H1 (cell line): ENCODE measurements around the gene GALNT17. TPM values are rescaled to one million over a fixed set of nuclear protein-coding genes. Genes with fewer than 3 reads are reported as not detected.

Experiments
- CEBPB ChIP-seq: IDR thresholded peaks from 2 replicates; pipeline ENCODE4 v1.6.1; 2012; ENCODE audit warnings: low read depth, low read length
- CTBP2 ChIP-seq: IDR thresholded peaks from 2 replicates; pipeline ENCODE4 v1.7.0; 2011; ENCODE audit warnings: borderline replicate concordance, mild to moderate bottlenecking, moderate library complexity, mixed read lengths, low read length; ENCODE audit not compliant: insufficient read depth, insufficient read length
- FOSL1 ChIP-seq: IDR thresholded peaks from 2 replicates; pipeline ENCODE4 v1.6.1; 2011; ENCODE audit warnings: mild to moderate bottlenecking, low read depth, low read length, moderate library complexity; ENCODE audit not compliant: insufficient read depth
- KDM5A ChIP-seq: fragments of 200-600 bp; IDR thresholded peaks from 2 replicates; pipeline ENCODE4 v1.7.1; 2012; ENCODE audit warnings: mild to moderate bottlenecking, low read length, inconsistent platforms, mixed read lengths
- POLR2AphosphoS5 ChIP-seq: IDR thresholded peaks from 2 replicates; pipeline ENCODE4 v1.6.1; 2011; ENCODE audit warnings: low read depth, low read length
- POU5F1 ChIP-seq: IDR thresholded peaks from 2 replicates; pipeline ENCODE4 v1.6.1; 2011; ENCODE audit warnings: low read depth, mild to moderate bottlenecking, low read length, moderate library complexity
- RXRA ChIP-seq: IDR thresholded peaks from 2 replicates; pipeline ENCODE4 v1.6.1; 2011; ENCODE audit warnings: low read depth, mild to moderate bottlenecking, low read length, moderate library complexity; ENCODE audit not compliant: insufficient read depth
- SIRT6 ChIP-seq: IDR thresholded peaks from one replicate; pipeline ENCODE4 v1.7.1; 2012; ENCODE audit warnings: low read length, inconsistent platforms
- TAF7 ChIP-seq: optimal IDR thresholded peaks from 2 replicates; pipeline ENCODE3; 2011; ENCODE audit warnings: low read depth, mild to moderate bottlenecking, inconsistent platforms, low read length, moderate library complexity, borderline replicate concordance
- TCF12 ChIP-seq: IDR thresholded peaks from 2 replicates; pipeline ENCODE4 v1.6.1; 2011; ENCODE audit warnings: low read depth, mild to moderate bottlenecking, low read length
- polyA plus RNA-seq, 7 experiments: library from polyadenylated mRNA; depleted of rRNA in 3 of 7; stranded (reverse) in 5 of 7; unstranded in 2 of 7; fragments of >200 nt in 5 of 7; fragments of 200-250 nt in 2 of 7; gene quantifications; 1 replicate in 5 of 7; 2 replicates in 1 of 7; 4 replicates in 1 of 7; pipeline versions ENCODE4 v1.2.1 to v1.2.3, GENCODE V29; 2011 to 2013; ENCODE audit warnings: missing spikeins in 2 of 7, mixed read lengths in 2 of 7
- total RNA-seq: library from RNA; stranded (reverse); fragmentation: NEBNext Ultra II Directional; extraction: Animal tissue kit (Norgen Biotek cat#: 25700); gene quantifications from 2 replicates; pipeline ENCODE4 v1.2.1, GENCODE V29; 2021

Gene GALNT17
- total and polyA plus RNA-seq, 2 of the 8 experiments (the other 6 are each of a cell fraction or from before 2014, with no cell fraction given) = 37.7 to 47.0 TPM

DNA sequence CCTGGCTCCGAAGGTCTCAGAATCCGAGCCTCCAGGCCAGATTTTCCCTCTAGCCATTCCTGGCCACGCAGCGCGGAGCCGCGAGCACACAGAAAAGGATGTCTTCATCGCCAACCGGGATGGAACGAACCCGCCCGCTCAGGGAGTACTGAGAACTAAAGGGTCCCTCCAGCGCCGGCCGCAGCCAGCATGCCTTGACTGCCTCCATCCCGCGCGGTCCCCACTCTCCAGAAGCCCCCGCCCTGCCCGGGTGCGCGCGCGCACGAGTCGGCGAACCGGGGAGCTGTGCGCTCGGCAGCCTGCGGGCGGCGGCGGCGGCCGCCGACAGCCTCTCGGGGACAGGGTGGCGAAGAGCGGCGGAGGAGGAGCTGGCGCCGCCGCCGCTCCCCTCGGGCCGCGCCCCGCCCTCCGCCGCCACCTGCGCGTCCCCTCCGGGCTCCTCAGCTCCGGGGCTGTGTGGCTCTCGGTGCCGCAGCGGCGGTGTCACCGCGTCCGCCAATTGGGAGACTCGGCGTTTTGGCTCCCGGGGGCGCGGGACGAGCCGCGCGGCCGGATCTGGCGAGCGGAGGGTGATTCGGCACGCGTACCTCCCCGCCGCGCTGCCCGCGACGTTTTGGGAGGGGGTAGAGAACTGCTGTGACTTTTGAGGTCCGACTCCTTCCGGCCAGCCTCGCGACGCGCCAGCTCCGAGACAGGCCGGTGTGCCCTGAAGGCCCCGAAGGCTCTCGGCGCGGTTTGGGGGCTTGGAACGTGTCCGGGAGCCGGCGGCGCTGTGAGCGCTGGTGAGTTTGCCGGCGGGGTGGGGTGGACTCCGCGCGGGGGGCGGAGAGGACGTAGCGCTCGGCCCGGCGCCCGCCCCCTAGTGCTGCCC, 453 bp upstream of the GALNT17 start (continued):
- TF ChIP-seq FOSL1 (no peak), KDM5A (no peak), POLR2AphosphoS5 (0 out of 2 replicates have a peak, but pooled peaks have one; percentile 29), POU5F1 (no peak), TAF7 (peak; percentile 59), SIRT6 (no peak), RXRA (no peak), CTBP2 (no peak), CEBPB (no peak), TCF12 (no peak)
